Neutrophil (primary cell): ENCODE measurements around the gene AMIGO3.
A peak's percentile ranks its signal among the peaks of the same experiment; 100 is the strongest.
"Not testable (repeated sequence)": the region's sequence is repeated elsewhere in the genome, so short reads cannot be mapped to it uniquely, and the experiment has no call there.

Source experiments
- H3K27ac ChIP-seq: fragments of 200-600 bp; sonication (generic); 2 replicates; pipeline ENCODE4 v1.5.1; 2016; ENCODE audit warnings: mild to moderate bottlenecking, moderate library complexity
- H3K27me3 ChIP-seq: fragments of 200-600 bp; sonication (generic); 2 replicates; pipeline ENCODE4 v1.6.0; 2016; ENCODE audit warnings: mild to moderate bottlenecking
- H3K36me3 ChIP-seq: fragments of 200-600 bp; sonication (generic); 2 replicates; pipeline ENCODE4 v1.5.1; 2017
- H3K4me1 ChIP-seq, 2 experiments: fragments of 200-600 bp in 1 of 2; sonication (generic) in 1 of 2; 1 replicate in 1 of 2; 2 replicates in 1 of 2; pipeline versions ENCODE4 v1.5.1 to v1.6.1; 2013 to 2016; ENCODE audit warnings: low read depth in 1 of 2, low read length in 1 of 2, mild to moderate bottlenecking in 1 of 2, moderate library complexity in 1 of 2; ENCODE audit not compliant: control insufficient read depth in 1 of 2, insufficient read depth in 1 of 2
- H3K4me3 ChIP-seq, 2 experiments: fragments of 200-600 bp in 1 of 2; sonication (generic) in 1 of 2; 1 replicate in 1 of 2; 2 replicates in 1 of 2; pipeline ENCODE4 v1.5.1; 2013 to 2016; ENCODE audit warnings: low read depth in 1 of 2, low read length in 1 of 2, mild to moderate bottlenecking in 1 of 2, moderate library complexity in 1 of 2
- H3K9me3 ChIP-seq: fragments of 200-600 bp; sonication (generic); 2 replicates; pipeline ENCODE4 v1.5.1; 2016
- CTCF ChIP-seq: fragments of 200-600 bp; sonication (generic); IDR thresholded peaks from 2 replicates; pipeline ENCODE4 v1.5.1; 2016; ENCODE audit warnings: antibody characterized with exemption

The AMIGO3 gene

GRCh38 chr3:49690856-49691255 is 28.6 kb downstream of the AMIGO3 start:
- H3K27me3 ChIP-seq = peaks cover 25% of the 10 kb centered on the region
- H3K27ac ChIP-seq, H3K4me3 ChIP-seq, H3K36me3 ChIP-seq, H3K9me3 ChIP-seq: not testable (repeated sequence)
- peaks cover 24 to 28% of the 10 kb centered on the region in 2 experiments for H3K4me1 ChIP-seq

- Histone ChIP-seq H3K4me3 (peak overlapping the region; percentile 95 to 99), H3K27me3 (peaks cover 33% of the 10 kb centered on the region), H3K27ac (peak overlapping the region; percentile 67), H3K4me1 (peaks cover 24 to 28% of the 10 kb centered on the region in 2 experiments)
- H3K9me3 ChIP-seq, H3K36me3 ChIP-seq: not testable (repeated sequence)
These were observed 29.4 kb downstream of the AMIGO3 start for GRCh38 chr3:49689908-49690624.

- Histone ChIP-seq H3K4me1 (peaks cover 24 to 28% of the 10 kb centered on the region in 2 experiments), H3K9me3 (no peaks in the 10 kb centered on the region), H3K27me3 (peaks cover 38% of the 10 kb centered on the region), H3K4me3 (peak within 1 kb of the TSS; percentile 95 to 99), H3K36me3 (peaks cover 14% of the 10 kb centered on the region), H3K27ac (peak within 1 kb of the TSS; percentile 67)
- peak; percentile 52 for TF ChIP-seq CTCF
These were observed 30.2 kb downstream of the AMIGO3 start, which contains the start of the genes MST1 and RNF123 for GRCh38 chr3:49689046-49689907. MST1 (minus strand) TSS chr3:49689474; CDS start chr3:49688691, 783 bp downstream. RNF123 (plus strand) TSS chr3:49689557; CDS start chr3:49691166, 1,609 bp downstream.

GRCh38 chr3:49688338-49689045 is 31.0 kb downstream of the AMIGO3 start:
- peaks cover 38% of the 10 kb centered on the region for H3K27me3 ChIP-seq
- H3K4me1 ChIP-seq = peaks cover 24 to 28% of the 10 kb centered on the region in 2 experiments
- H3K27ac ChIP-seq = peak overlapping the region; percentile 67
- H3K36me3 ChIP-seq = peaks cover 20% of the 10 kb centered on the region
- not testable (repeated sequence) for H3K9me3 ChIP-seq
- peak overlapping the region; percentile 95 to 99 for H3K4me3 ChIP-seq

GRCh38 chr3:49687424-49687795 is 32.1 kb downstream of the AMIGO3 start:
- H3K36me3 ChIP-seq = peaks cover 31% of the 10 kb centered on the region
- H3K27ac ChIP-seq, H3K4me3 ChIP-seq, H3K9me3 ChIP-seq: not testable (repeated sequence)
- peaks cover 38% of the 10 kb centered on the region for H3K27me3 ChIP-seq
- peaks cover 24 to 28% of the 10 kb centered on the region in 2 experiments for H3K4me1 ChIP-seq

- H3K4me3 ChIP-seq, H3K27ac ChIP-seq, H3K9me3 ChIP-seq: not testable (repeated sequence)
- Histone ChIP-seq H3K27me3 (peaks cover 38% of the 10 kb centered on the region), H3K36me3 (peaks cover 35% of the 10 kb centered on the region), H3K4me1 (peaks cover 24 to 28% of the 10 kb centered on the region in 2 experiments)
These were observed 32.6 kb downstream of the AMIGO3 start for GRCh38 chr3:49686769-49687423.

- H3K9me3 ChIP-seq, H3K4me3 ChIP-seq, H3K27ac ChIP-seq: not testable (repeated sequence)
- H3K27me3 ChIP-seq = peaks cover 38% of the 10 kb centered on the region
- H3K36me3 ChIP-seq = peaks cover 38% of the 10 kb centered on the region
- peaks cover 24 to 28% of the 10 kb centered on the region in 2 experiments for H3K4me1 ChIP-seq
These were observed 33.1 kb downstream of the AMIGO3 start for GRCh38 chr3:49686346-49686745.

- H3K9me3 ChIP-seq, H3K4me3 ChIP-seq, H3K27ac ChIP-seq: not testable (repeated sequence)
- H3K36me3 ChIP-seq = peaks cover 43% of the 10 kb centered on the region
- peaks cover 38% of the 10 kb centered on the region for H3K27me3 ChIP-seq
- peaks cover 19 to 26% of the 10 kb centered on the region in 2 experiments for H3K4me1 ChIP-seq
These were observed 33.6 kb downstream of the AMIGO3 start for GRCh38 chr3:49685846-49686245.

- not testable (repeated sequence) for H3K4me3 ChIP-seq, H3K27ac ChIP-seq, H3K9me3 ChIP-seq
- H3K36me3 ChIP-seq = peaks cover 51% of the 10 kb centered on the region
- H3K4me1 ChIP-seq = peaks cover 12 to 20% of the 10 kb centered on the region in 2 experiments
- H3K27me3 ChIP-seq = peaks cover 38% of the 10 kb centered on the region
These were observed 34.4 kb downstream of the AMIGO3 start for GRCh38 chr3:49685103-49685502.

- H3K27ac ChIP-seq, H3K9me3 ChIP-seq, H3K4me3 ChIP-seq: not testable (repeated sequence)
- peaks cover 38% of the 10 kb centered on the region for H3K27me3 ChIP-seq
- peaks cover 7 to 16% of the 10 kb centered on the region in 2 experiments for H3K4me1 ChIP-seq
- H3K36me3 ChIP-seq = peaks cover 57% of the 10 kb centered on the region
These were observed 35.0 kb downstream of the AMIGO3 start for GRCh38 chr3:49684453-49684852.
